ENCODE data around the gene SLC12A7.

SLC12A7 gene

GRCh38 chr5:1054018-1054798 lies 57.7 kb downstream of the SLC12A7 start:
- Mint-ChIP-seq H3K4me1 (ENCODE audit: low read depth) (no peaks in the 10 kb centered on the region), H3K27me3 (ENCODE audit: low read depth) (no peaks in the 10 kb centered on the region)

GRCh38 chr5:1053391-1054017 lies 58.4 kb downstream of the SLC12A7 start:
- no peaks in the 10 kb centered on the region for H3K27me3 Mint-ChIP-seq (ENCODE audit: low read depth)
- no peaks in the 10 kb centered on the region for H3K9me3 Mint-ChIP-seq
- no peaks in the 10 kb centered on the region for H3K4me1 Mint-ChIP-seq (ENCODE audit: low read depth)
- DNase-seq (ENCODE audit: low spot score) = no peak
- H3K4me3 Mint-ChIP-seq = no peak overlapping the region
- peaks cover 20% of the 10 kb centered on the region for H3K36me3 Mint-ChIP-seq (ENCODE audit: low read depth)
- H3K27ac Mint-ChIP-seq = no peak overlapping the region

More at GRCh38 chr5:1054018-1054798, 57.7 kb downstream of the SLC12A7 start:
- Mint-ChIP-seq H3K9me3 (no peaks in the 10 kb centered on the region), H3K27ac (no peak overlapping the region), H3K4me3 (no peak overlapping the region), H3K36me3 (ENCODE audit: low read depth) (peaks cover 20% of the 10 kb centered on the region)
- DNase-seq (ENCODE audit: low spot score) = no peak

- H3K9me3 Mint-ChIP-seq = peaks cover 5% of the 10 kb centered on the region
- peaks cover 24% of the 10 kb centered on the region for H3K36me3 Mint-ChIP-seq (ENCODE audit: low read depth)
- no peaks in the 10 kb centered on the region for H3K4me1 Mint-ChIP-seq (ENCODE audit: low read depth)
- DNase-seq (ENCODE audit: low spot score) = no peak
- H3K27ac Mint-ChIP-seq = peak overlapping the region; percentile 26
- H3K4me3 Mint-ChIP-seq = no peak overlapping the region
- H3K27me3 Mint-ChIP-seq (ENCODE audit: low read depth) = no peaks in the 10 kb centered on the region
These were observed 59.0 kb downstream of the SLC12A7 start for GRCh38 chr5:1052641-1053390.

- no peak overlapping the region for H3K4me3 Mint-ChIP-seq
- no peaks in the 10 kb centered on the region for H3K27me3 Mint-ChIP-seq (ENCODE audit: low read depth)
- no peak for DNase-seq (ENCODE audit: low spot score)
- peak overlapping the region; percentile 26 for H3K27ac Mint-ChIP-seq
- peaks cover 30% of the 10 kb centered on the region for H3K36me3 Mint-ChIP-seq (ENCODE audit: low read depth)
- H3K4me1 Mint-ChIP-seq (ENCODE audit: low read depth) = peaks cover under 1% of the 10 kb centered on the region
- H3K9me3 Mint-ChIP-seq = peaks cover 12% of the 10 kb centered on the region
These were observed 59.8 kb downstream of the SLC12A7 start for GRCh38 chr5:1052076-1052475.

- no peaks in the 10 kb centered on the region for H3K27me3 Mint-ChIP-seq (ENCODE audit: low read depth)
- peaks cover 37% of the 10 kb centered on the region for H3K36me3 Mint-ChIP-seq (ENCODE audit: low read depth)
- H3K4me3 Mint-ChIP-seq = no peak overlapping the region
- DNase-seq (ENCODE audit: low spot score) = no peak
- H3K4me1 Mint-ChIP-seq (ENCODE audit: low read depth) = peaks cover 2% of the 10 kb centered on the region
- no peak overlapping the region for H3K27ac Mint-ChIP-seq
- H3K9me3 Mint-ChIP-seq = peaks cover 20% of the 10 kb centered on the region
These were observed 60.5 kb downstream of the SLC12A7 start for GRCh38 chr5:1051366-1051720.

- H3K27me3 Mint-ChIP-seq (ENCODE audit: low read depth) = no peaks in the 10 kb centered on the region
- no peak for DNase-seq (ENCODE audit: low spot score)
- peaks cover 26% of the 10 kb centered on the region for H3K9me3 Mint-ChIP-seq
- H3K4me1 Mint-ChIP-seq (ENCODE audit: low read depth) = peaks cover 2% of the 10 kb centered on the region
- H3K4me3 Mint-ChIP-seq = no peak overlapping the region
- H3K36me3 Mint-ChIP-seq (ENCODE audit: low read depth) = peaks cover 38% of the 10 kb centered on the region
- H3K27ac Mint-ChIP-seq = no peak overlapping the region
These were observed 61.2 kb downstream of the SLC12A7 start for GRCh38 chr5:1050423-1051365.

- no peak for DNase-seq (ENCODE audit: low spot score)
- no peaks in the 10 kb centered on the region for H3K27me3 Mint-ChIP-seq (ENCODE audit: low read depth)
- peaks cover 42% of the 10 kb centered on the region for H3K9me3 Mint-ChIP-seq
- H3K4me3 Mint-ChIP-seq = no peak overlapping the region
- no peak overlapping the region for H3K27ac Mint-ChIP-seq
- H3K4me1 Mint-ChIP-seq (ENCODE audit: low read depth) = peaks cover 2% of the 10 kb centered on the region
- H3K36me3 Mint-ChIP-seq (ENCODE audit: low read depth) = peaks cover 41% of the 10 kb centered on the region
These were observed 62.7 kb downstream of the SLC12A7 start for GRCh38 chr5:1048861-1049838.

GRCh38 chr5:1048162-1048721 lies 63.6 kb downstream of the SLC12A7 start:
- peaks cover 43% of the 10 kb centered on the region for H3K36me3 Mint-ChIP-seq (ENCODE audit: low read depth)
- H3K9me3 Mint-ChIP-seq = peaks cover 51% of the 10 kb centered on the region
- H3K27ac Mint-ChIP-seq = peak overlapping the region; percentile 32
- peaks cover 2% of the 10 kb centered on the region for H3K4me1 Mint-ChIP-seq (ENCODE audit: low read depth)
- H3K27me3 Mint-ChIP-seq (ENCODE audit: low read depth) = no peaks in the 10 kb centered on the region
- no peak for DNase-seq (ENCODE audit: low spot score)
- H3K4me3 Mint-ChIP-seq = no peak overlapping the region

GRCh38 chr5:1047332-1047965 lies 64.4 kb downstream of the SLC12A7 start:
- Mint-ChIP-seq H3K36me3 (ENCODE audit: low read depth) (peaks cover 43% of the 10 kb centered on the region), H3K4me3 (no peak overlapping the region), H3K27me3 (ENCODE audit: low read depth) (no peaks in the 10 kb centered on the region), H3K9me3 (peaks cover 59% of the 10 kb centered on the region), H3K27ac (no peak overlapping the region), H3K4me1 (ENCODE audit: low read depth) (peaks cover 2% of the 10 kb centered on the region)
- DNase-seq (ENCODE audit: low spot score) = no peak

GRCh38 chr5:1045960-1046560 lies 65.8 kb downstream of the SLC12A7 start:
- peaks cover 2% of the 10 kb centered on the region for H3K4me1 Mint-ChIP-seq (ENCODE audit: low read depth)
- H3K27me3 Mint-ChIP-seq (ENCODE audit: low read depth) = no peaks in the 10 kb centered on the region
- peaks cover 49% of the 10 kb centered on the region for H3K36me3 Mint-ChIP-seq (ENCODE audit: low read depth)
- H3K27ac Mint-ChIP-seq = no peak overlapping the region
- no peak for DNase-seq (ENCODE audit: low spot score)
- peaks cover 73% of the 10 kb centered on the region for H3K9me3 Mint-ChIP-seq
- H3K4me3 Mint-ChIP-seq = no peak overlapping the region

GRCh38 chr5:1044117-1044516 lies 67.7 kb downstream of the SLC12A7 start:
- Mint-ChIP-seq H3K9me3 (peaks cover 76% of the 10 kb centered on the region), H3K27me3 (ENCODE audit: low read depth) (no peaks in the 10 kb centered on the region), H3K36me3 (ENCODE audit: low read depth) (peaks cover 57% of the 10 kb centered on the region), H3K27ac (no peak overlapping the region), H3K4me3 (no peak overlapping the region), H3K4me1 (ENCODE audit: low read depth) (peaks cover 2% of the 10 kb centered on the region)
- no peak for DNase-seq (ENCODE audit: low spot score)

- Mint-ChIP-seq H3K4me1 (ENCODE audit: low read depth) (peaks cover 2% of the 10 kb centered on the region), H3K4me3 (no peak overlapping the region), H3K36me3 (ENCODE audit: low read depth) (peaks cover 58% of the 10 kb centered on the region), H3K9me3 (peaks cover 76% of the 10 kb centered on the region), H3K27ac (no peak overlapping the region), H3K27me3 (ENCODE audit: low read depth) (no peaks in the 10 kb centered on the region)
- no peak for DNase-seq (ENCODE audit: low spot score)
These were observed 68.5 kb downstream of the SLC12A7 start for GRCh38 chr5:1043327-1043726.

All from T-helper 2 cell treated with Interferon-gamma antibody and Interleukin-4, amounts not matched to agents 5 μg/mL and 100 μg/mL, for 36 hours (primary cell).